WTC11 (cell line): ENCODE results near the gene ZKSCAN1.

Experiments used
- ARID4B ChIP-seq: sonication (generic); formaldehyde crosslinking; IDR thresholded peaks from 2 replicates; pipeline ENCODE4 v1.8.0; 2023; ENCODE audit warnings: missing genetic modification reagents, mild to moderate bottlenecking, borderline replicate concordance
- ATF1 ChIP-seq: sonication (generic); formaldehyde crosslinking; IDR thresholded peaks from 2 replicates; pipeline ENCODE4 v1.8.1; 2023; ENCODE audit warnings: mild to moderate bottlenecking, moderate library complexity, missing genetic modification reagents
- CTCF ChIP-seq: fragments of 200-600 bp; IDR thresholded peaks from 2 replicates; pipeline ENCODE4 v1.8.0; 2022; ENCODE audit warnings: antibody characterized with exemption
- HMGXB4 ChIP-seq: sonication (generic); formaldehyde crosslinking; IDR thresholded peaks from 2 replicates; pipeline ENCODE4 v1.8.1; 2023; ENCODE audit warnings: mild to moderate bottlenecking, moderate library complexity, missing genetic modification reagents
- IRF1 ChIP-seq: sonication (generic); formaldehyde crosslinking; IDR thresholded peaks from 2 replicates; pipeline ENCODE4 v1.8.0; 2023; ENCODE audit warnings: missing genetic modification reagents
- MAX ChIP-seq: sonication (generic); formaldehyde crosslinking; IDR thresholded peaks from 2 replicates; pipeline ENCODE4 v1.8.0; 2022; ENCODE audit warnings: mild to moderate bottlenecking, missing genetic modification reagents

GRCh38 chr7:100087055-100087750 is 71.8 kb downstream of the ZKSCAN1 start:
- TF ChIP-seq MAX (CRISPR knock-in tag), result no peak
- TF ChIP-seq CTCF, result no peak
- TF ChIP-seq IRF1 (CRISPR knock-in tag), result no peak
- no peak for TF ChIP-seq ARID4B (CRISPR knock-in tag)
- no peak for TF ChIP-seq ATF1 (CRISPR knock-in tag)
- TF ChIP-seq HMGXB4 (CRISPR knock-in tag), result no peak
